C4-2B (cell line): ENCODE results near the gene NOTCH4.
"Not testable (repeated sequence)": the region's sequence is repeated elsewhere in the genome, so short reads cannot be mapped to it uniquely, and the experiment has no call there.

Source experiments
- H3K27ac ChIP-seq: fragments of 450-650 bp; 2 replicates; pipeline ENCODE4 v1.5.1; 2017
- ZFX ChIP-seq: fragments of 450-650 bp; IDR thresholded peaks from 2 replicates; pipeline ENCODE4 v1.6.1; 2017
- TF ChIP-seq, protein P1 (sequence below): fragments of 450-650 bp; conservative IDR thresholded peaks from 2 replicates; pipeline ENCODE4 v1.5.1; 2017; ENCODE audit warnings: mild to moderate bottlenecking

NOTCH4 gene

DNA sequence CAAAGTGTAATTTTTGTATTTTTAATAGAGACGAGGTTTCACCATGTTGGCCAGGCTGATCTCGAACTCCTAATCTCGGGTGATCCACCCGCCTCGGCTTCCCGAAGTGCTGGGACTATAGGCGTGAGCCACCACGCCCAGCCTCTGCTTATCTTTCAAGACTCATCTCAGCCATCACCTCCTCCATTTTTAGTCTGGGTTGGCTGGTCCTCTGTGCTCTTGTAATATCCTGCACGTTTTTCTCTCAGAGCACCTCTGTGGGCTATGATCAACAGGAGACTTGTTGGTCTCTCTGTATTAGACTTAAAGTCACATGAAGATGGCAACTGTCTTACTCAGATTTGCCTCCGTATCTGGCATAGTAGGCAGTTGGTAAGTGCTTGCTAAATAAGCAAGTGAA, 7.6 kb downstream of the NOTCH4 start:
- H3K27ac ChIP-seq: no peak overlapping the region
- TF ChIP-seq, protein P1, sequence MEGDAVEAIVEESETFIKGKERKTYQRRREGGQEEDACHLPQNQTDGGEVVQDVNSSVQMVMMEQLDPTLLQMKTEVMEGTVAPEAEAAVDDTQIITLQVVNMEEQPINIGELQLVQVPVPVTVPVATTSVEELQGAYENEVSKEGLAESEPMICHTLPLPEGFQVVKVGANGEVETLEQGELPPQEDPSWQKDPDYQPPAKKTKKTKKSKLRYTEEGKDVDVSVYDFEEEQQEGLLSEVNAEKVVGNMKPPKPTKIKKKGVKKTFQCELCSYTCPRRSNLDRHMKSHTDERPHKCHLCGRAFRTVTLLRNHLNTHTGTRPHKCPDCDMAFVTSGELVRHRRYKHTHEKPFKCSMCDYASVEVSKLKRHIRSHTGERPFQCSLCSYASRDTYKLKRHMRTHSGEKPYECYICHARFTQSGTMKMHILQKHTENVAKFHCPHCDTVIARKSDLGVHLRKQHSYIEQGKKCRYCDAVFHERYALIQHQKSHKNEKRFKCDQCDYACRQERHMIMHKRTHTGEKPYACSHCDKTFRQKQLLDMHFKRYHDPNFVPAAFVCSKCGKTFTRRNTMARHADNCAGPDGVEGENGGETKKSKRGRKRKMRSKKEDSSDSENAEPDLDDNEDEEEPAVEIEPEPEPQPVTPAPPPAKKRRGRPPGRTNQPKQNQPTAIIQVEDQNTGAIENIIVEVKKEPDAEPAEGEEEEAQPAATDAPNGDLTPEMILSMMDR: no peak
- TF ChIP-seq ZFX: no peak

DNA sequence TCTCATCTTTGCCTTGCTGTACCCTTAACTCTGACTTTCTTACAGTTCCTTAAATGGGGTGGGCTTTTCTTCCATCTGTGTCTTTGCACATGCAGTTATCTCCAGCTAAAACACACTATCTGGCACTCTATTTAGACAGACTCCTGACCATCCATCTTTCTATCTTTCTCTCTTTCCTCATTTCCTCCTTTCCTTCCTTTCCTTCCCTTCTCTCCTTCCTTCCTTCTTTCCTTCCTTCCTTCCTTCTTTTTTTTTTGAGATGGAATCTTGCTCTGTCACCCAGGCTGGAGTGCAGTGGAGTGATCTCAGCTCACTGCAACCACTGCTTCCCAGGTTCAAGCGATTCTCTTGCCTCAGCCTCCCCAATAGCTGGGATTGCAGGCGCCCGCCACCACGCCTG, 8.2 kb downstream of the NOTCH4 start:
- TF ChIP-seq ZFX: no peak
- TF ChIP-seq, protein P1: no peak
- no peak overlapping the region for H3K27ac ChIP-seq

DNA sequence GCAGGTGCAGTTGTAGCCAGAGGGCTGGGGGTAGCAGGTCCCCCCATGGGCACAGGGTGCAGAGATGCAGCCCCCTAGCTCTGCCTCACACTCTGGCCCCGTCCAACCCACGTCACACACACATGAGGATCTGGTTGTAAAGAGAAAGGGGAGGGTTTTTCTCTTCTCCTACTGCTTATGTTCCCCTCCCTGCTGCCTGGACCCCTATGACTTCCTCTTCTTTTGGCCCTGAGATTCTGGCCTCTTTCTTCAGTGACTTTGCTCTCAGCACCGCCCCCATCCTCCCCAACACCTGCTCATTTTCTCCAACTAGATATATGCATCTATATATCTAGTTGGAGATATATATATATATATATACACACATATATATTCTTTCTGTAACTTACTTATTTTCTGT, 9.7 kb downstream of the NOTCH4 start:
- H3K27ac ChIP-seq: no peak overlapping the region
- TF ChIP-seq ZFX: no peak
- TF ChIP-seq, protein P1: no peak

DNA sequence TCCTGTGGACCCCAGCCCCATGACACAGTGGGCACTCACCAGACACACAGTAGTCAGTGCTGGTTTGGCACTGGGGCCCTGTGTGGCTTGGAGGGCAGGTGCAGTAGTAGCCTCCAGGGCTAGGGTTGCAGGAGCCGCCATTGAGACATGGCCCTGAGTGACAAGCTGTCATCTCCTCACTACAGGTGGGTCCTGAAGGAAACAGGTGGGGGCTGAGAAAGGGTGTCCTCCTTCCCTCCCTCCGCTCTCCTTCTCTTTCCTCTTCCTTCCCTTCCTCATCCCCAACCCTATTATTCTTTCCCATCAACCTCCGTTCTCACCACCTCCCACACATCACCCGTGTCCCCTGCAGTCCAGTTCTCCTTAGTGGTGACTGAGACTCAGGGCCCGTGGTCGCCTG, 10.2 kb downstream of the NOTCH4 start:
- TF ChIP-seq, protein P1: no peak
- TF ChIP-seq ZFX: no peak
- no peak overlapping the region for H3K27ac ChIP-seq

DNA sequence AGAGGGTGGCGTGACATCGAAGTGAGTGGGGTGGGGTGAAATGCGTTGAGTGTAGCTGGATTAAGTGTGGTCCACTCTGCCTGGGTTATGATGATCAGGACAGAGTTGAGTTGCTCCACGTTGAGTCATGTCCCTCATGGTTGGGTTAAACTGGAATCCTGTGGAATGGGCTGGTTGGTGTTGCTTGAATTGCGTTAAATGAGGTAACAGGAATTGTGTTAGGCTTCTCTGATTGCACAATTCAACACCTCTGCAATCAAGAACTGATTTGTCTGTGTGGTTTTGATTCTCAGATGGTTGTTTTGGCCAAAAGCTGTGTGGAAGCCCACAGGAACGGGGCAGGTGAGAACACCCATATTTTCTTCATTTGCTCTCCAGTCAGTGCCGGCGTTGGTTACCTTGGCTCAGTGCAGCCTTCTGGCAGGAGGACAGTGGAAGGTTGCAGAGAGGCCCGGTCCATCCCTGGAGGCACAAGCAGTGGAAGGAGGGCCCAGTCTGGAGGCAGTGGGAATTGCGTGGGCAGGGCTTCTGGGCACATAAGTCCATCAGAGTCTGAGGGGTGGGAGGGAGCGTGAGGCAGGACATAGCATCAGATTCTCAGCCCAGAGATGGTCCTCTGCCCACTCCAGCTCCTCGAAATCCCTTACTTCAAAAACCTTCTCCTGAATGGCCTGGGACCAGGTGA, 11.6 kb downstream of the NOTCH4 start:
- no peak overlapping the region for H3K27ac ChIP-seq
- TF ChIP-seq ZFX: no peak
- TF ChIP-seq, protein P1: no peak

DNA sequence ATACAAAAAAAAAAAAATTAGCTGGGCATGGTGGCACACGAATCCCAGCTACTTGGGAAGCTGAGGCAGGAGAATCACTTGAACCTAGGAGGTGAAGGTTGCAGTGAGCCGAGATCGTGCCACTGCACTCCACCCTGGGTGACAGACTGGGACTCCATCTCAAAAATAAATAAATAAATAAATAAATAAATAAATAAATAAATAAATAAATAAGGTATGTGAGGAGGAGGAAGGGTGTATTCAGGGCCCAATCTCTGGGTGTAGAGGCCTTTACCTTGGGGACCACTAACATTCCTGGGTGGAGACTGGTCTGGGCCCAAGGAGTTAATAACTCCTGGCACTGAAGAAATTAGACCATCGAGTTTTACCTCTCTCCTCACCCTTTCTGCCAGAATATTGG, 12.4 kb downstream of the NOTCH4 start:
- not testable (repeated sequence) for H3K27ac ChIP-seq

DNA sequence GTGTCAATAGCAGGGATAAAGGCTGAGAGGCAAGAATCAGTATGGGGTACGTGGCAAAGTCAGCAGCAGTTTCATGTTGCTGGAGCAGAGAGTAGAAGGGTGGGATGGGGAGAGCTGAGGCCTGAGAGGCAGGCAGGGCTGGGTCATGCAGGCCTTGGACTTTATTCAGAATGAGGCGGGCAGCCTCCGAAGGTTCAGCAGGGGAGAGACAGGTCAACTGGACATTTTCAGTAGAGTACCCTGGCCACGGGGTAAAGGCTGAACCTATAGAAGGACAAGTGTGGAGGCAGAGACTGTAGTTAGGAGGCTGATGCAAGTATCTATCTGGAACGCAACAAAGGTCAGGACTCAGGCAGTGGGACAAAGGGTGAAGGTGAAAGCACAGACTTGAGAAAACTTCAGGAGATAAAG, 13.7 kb downstream of the NOTCH4 start:
- H3K27ac ChIP-seq: no peak overlapping the region
- TF ChIP-seq ZFX: no peak
- TF ChIP-seq, protein P1: no peak

DNA sequence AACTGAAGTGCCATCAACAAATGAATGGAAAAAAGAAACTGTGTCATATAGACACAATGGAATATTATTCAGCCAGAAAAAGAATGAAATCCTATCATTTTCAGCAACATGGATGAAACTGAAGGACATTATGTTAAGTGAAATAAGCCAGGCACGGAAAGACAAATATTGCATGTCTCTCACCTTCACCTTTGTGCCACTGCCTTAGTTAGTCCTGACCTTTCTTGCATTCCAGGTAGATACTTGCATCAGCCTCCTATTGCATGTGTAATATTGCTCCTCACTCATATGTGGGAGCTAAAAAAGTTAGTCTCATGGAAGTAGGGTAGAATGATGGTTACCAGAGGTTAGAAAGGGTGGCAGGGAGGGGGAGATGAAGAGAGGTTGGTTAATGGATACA, 14.9 kb downstream of the NOTCH4 start:
- no peak overlapping the region for H3K27ac ChIP-seq
- no peak for TF ChIP-seq ZFX
- TF ChIP-seq, protein P1: no peak
